HG03342 (cell line): ENCODE data around the gene ANG.
A peak's percentile ranks its signal among the peaks of the same experiment; 100 is the strongest.
"Not testable (repeated sequence)": the region's sequence is repeated elsewhere in the genome, so short reads cannot be mapped to it uniquely, and the experiment has no call there.

Source experiments
- ATAC-seq: cut with Tn5 transposase; IDR thresholded peaks from one replicate; pipeline ENCODE4 v1.9.1; 2021; ENCODE audit warnings: mild to moderate bottlenecking, moderate library complexity; ENCODE audit not compliant: unreplicated experiment

The ANG gene

DNA sequence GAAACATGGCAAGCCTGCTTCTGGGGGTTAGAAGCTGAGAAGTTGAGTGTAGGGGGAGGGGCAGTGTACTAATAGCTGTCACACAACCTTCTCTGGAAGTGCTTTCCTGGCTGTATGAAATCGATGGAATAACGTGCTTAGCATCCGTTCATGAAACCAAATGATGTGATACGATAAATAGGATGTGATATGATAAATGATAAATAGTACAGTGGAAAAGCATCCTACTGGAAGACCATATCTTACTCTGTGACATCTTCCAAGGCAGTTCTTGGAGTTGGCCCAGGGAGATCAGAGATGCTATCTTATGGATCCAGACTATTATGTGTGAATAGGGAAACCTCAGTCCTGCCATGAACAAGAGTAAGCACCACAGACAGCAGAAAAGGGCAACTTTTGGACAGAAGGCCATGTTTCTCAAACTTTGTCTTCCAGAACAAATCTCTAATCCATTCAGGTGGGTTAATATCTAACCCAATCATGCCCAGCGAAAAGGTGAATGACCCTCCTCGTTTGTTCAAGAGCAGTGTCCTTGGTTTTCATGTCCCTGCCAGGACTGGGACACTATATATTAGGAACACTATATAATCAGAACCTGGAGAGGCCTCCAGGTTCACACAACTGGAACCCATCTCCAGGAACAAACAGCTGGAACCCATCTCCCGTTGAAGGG is at the start of gene ANG:
ANG (plus strand) TSS at position 598 of the 673 bp plus-strand sequence. CDS start 4,801 bp downstream, outside the sequence.
- no peak for ATAC-seq

DNA sequence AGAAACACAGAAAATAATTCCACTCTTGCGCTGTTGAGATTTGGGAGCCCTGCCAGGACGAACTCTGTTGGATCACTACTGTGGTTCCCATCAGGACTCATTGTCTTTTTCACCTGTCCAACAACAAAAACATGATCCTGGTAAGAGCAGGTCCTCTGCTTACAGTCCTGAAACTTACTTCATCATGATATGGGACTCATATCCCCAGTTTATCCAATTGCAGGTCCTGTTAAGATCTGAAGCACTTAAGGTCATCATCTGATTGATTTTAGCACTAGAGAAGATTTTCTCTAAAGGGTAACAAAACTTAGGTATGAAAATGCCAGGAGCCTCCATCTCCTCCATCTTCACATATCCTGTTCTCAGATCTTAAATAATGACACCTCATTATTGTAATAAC is 47.0 kb upstream of the ANG start, which contains the start of gene OR6S1:
OR6S1 (minus strand) TSS at position 101 of the 400 bp plus-strand sequence; CDS start at position 101, 0 bp downstream.
- no peak for ATAC-seq

DNA sequence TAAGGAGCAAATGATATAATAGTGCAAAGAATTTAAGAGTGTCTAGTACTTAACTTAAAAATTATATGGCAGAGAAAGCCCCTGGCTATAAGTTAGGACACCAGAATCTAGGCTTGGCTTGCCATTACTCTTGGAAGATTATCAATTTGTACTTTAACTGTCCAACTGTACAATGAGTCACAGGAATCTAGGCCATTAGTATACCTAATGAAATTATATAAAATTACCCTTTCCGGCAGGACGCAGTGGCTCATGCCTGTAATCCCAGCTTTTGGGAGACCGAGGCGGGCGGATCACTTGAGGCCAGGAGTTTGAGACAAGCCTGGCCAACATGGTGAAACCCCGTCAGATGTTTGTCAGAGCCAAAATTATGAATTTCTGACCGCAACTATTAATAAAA is 46.4 kb upstream of the ANG start:
- no peak for ATAC-seq

DNA sequence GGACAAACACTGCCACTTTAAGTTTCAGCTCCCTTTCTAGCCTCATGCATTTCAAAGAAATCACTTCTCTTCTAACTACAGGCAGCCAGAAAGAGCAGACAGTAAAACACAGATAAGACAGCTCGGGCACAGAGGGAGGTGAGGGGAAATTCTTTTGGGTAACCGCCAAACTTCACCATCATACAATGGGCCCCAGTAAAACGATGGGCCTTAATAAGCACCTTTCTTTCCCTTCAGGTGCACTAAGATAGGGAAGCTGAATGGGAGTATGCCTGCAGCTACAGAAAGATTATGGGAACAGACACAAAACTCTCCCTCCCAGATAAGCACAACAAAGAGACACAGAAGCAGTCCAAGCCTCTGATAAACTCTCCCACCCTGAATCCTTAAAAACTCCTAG is 45.8 kb upstream of the ANG start:
- not testable (repeated sequence) for ATAC-seq

DNA sequence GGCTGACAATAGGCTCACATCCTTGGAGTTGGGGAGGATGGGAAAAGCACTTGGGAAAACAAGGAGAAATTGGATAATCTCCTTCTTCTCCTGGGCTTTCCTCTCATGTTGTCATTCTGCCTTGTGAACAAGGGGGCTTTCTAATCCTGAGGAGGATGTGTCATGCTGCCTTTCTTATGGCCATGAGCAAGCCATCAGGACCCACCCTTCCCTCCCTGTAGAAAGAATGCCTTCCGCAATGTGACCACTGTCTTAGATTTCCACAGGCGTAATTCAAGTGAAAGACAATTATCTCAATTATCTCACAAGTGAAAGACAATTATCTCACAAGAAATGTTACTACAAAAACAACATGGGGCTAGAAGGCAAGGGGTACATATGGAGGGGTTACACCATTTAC is 44.0 kb upstream of the ANG start:
- no peak for ATAC-seq

DNA sequence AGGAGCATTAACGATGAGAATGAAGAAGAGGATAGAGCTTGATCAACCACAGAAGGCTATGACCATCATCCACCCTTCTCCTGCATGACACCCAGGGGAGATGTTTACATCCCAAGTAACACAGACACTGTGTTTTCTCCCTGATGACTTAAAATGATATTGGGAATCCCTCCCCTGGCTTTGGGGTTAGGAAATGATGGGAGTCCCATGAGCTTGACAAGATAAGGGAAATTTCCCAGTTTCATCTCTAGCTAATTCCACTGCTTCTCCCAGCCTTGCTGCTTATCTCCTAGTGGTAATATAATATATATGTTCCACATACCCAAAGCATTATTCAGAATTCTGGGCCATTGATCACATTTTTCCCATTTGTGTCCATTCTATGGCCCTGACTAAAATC is 43.1 kb upstream of the ANG start:
- ATAC-seq: no peak

DNA sequence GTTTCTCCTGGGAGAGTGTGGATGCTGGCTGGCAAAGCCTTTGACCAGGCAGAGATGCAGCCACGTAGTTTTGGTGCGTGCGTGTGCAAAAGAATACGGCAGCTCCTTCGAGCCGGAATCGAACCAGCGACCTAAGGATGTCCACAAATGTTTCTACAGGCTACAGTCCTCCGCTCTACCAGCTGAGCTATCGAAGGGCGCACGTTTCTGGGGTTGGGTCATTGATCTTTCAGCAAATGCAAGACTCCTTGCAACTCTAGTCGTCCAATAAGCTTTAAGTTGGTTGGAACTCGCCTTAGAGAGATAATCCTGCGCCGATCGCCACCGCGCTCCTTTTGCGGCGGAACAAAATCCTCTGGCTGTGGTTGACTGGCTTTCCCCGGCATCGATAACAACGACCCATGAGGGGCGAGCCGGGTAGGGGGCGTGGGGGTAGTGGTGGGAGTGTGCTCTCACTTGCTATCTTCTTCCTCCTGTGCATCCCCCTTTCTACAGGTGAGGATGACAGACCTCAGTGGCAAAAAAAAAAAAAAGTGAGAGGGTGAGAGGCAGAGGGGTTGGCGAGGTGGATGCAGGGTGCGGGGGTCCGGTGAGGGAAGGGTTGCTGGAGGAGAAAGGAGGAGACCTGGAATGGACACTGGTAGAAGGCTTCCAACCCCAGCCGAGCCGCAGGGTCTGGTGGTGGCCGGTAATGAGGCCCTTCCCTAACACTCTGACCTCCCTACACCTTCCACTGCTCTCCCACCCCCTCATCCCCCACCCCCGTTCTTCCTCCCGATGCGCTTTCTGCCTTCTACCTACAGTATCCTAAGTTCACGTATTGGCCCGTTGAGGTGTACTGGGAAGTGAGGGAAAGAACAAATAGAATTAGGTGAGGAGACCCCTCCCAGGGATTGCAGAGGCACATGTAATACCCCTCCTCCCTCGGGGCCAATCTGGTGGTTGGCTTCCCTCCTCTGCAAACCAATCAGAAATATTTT is 35.3 kb upstream of the ANG start:
- no peak for ATAC-seq

DNA sequence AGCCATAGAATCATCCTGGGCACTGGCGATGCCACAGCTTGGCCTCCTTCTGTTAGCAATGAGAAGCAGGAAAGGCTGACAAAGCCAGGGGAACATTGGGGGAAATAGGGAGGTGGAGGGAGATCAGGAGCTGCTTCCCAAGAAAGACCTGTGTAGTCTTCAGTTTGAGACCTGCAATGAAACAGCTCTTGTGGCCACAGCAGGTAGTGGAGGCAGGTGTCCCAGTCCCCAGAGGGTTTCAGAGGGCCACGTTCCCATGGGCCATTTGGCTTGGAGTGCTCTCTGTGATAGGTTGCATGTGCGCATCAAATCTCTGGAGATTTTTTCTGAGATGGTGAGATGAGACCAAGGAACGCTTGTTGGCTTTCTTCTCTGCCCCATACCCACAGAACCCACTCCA is 32.7 kb upstream of the ANG start:
- ATAC-seq: no peak

DNA sequence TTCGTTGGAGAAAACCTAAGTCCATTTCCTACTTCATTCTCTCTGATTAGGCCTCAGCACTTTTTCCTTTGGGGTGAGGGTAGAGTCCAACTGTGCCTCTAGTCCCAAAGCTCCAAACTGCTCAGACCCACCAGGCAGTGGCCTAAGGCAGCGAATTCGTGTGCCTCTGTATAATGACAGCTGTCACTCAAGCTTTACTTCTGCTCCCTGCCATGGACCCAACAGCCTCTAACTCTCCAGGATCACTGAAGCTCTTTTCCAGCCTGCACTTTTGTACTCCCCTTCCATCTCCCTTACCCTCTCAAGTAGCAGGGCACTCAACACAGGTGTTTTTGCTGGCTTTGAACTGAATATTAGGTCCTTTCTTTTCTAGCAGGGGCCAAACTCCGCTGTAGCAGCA is 32.3 kb upstream of the ANG start:
- no peak for ATAC-seq

DNA sequence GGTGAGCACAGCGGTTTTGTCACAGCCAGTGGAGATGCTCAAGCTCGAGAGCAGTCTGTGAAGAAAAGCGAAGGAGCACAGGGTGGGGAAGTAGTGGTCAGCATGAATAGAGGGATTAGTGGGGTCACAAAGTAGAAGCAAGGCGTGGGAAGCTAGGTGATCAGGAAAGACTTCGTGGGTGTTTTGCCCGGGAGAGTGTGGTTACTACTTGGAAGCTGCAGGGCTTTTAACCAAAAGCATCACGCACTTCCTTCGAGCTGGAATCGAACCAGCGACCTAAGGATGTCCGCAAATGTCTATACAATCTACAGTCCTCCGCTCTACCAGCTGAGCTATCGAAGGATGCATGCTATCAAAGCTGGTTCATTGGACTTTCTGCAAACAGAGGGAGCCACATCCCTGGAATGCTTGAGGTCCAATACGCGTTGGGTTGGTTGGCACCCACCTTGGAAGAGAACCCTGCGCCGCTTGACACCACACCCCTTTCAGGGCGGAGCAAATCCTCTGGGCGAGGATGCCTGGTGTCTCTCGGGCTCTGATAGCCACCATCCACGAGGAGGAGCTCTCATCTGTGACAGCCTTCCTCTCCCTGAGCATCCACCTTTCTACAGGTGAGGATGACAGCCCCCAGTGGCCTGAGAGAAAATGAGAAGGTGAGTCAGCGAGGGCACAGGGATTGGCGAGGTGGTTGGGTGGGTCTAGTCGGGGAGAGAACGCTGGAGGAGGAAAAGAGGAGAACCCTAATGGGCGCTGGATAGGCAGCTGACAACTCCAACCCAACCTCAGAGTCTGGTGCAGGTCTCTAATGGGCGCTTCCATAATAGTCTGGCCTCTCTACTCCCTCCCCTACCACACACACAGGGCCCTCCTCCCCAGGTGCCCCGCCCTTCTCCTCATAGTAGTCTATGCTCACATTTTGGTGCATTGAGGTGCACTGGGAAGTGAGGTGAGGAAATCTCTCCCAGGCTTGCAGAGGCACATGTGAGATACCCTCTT is 31.1 kb upstream of the ANG start:
- no peak for ATAC-seq

DNA sequence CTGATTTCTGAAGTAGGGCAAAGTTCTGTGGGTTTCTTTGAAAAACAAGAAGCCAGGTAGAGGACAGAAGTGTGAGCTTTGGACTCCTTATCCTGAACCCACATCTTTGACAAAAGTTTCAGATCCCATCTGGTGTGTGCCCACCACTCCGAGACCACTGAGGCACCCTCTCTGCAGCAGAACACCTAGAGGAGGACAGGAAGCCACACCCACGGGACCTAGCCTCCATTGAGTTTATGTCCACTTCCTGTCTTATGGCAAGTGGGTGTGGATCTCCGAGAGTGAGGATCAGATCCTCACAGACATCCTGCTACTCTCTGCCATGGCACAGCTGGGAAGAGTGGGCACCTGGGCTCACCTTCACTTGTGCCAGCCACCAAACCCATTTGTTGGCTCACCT is 30.3 kb upstream of the ANG start:
- no peak for ATAC-seq

DNA sequence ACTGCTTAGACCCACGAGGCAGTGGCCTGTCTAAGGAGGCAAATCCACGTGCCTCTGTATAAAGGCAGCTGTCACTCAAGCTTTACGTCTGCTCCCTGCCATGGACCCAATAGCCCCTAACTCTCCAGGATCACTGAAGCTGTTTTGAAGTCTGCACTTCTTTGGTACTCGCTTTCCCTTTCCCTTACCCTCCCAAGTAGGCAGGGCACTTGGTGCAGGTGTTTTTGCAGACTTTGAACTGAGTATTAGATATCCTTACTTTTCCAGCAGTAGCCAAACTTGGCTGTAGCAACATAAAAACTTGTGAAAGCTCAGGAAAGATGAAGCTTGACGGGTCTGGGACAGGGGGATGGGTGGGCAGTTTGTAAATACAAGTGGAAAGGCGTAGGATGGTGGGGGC is 29.2 kb upstream of the ANG start:
- no peak for ATAC-seq

DNA sequence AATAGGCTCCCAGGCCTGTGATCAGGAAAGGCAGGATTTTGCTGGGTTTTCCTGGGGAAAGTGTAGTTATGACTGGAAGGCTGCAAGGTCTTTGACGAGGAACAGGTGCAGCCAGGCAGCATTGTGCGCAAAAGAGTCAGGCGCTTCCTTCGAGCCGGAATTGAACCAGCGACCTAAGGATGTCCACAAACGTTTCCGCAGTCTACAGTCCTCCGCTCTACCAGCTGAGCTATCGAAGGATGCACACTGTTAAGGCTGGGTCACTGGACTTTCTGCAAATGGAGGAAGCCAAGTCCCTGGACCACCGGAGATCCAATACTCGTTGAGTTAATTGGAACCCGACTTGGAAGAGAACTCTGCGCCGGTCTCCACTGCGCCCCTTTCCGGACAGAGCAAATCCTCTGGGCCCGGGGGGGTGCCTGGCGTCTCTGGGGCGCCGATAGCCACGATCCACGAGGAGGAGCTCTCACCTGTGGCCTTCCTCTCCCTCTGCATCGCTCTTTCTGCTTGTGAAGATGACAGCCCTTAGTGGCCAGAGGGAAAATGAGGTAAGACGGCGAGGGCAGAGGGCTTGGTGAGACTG is 28.7 kb upstream of the ANG start:
- ATAC-seq: no peak

DNA sequence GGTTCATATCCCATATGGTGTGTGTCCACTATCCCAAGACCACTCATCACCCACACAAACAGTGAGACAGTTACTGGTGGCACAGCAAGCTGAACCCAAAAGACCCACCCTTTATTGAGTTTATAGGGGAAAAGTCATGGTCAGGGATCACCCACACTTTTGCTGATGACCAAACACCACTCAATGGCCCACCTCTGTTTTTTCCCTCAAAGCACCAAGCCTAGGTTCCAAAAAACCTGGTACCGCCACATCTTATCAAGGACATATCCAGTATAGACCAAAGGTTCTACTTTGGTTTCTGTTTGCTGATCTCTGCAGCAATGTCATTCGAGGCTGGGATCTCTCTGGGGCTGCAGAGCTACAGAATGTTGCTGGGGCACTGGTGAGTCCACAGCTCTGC is 27.4 kb upstream of the ANG start:
- ATAC-seq: no peak

DNA sequence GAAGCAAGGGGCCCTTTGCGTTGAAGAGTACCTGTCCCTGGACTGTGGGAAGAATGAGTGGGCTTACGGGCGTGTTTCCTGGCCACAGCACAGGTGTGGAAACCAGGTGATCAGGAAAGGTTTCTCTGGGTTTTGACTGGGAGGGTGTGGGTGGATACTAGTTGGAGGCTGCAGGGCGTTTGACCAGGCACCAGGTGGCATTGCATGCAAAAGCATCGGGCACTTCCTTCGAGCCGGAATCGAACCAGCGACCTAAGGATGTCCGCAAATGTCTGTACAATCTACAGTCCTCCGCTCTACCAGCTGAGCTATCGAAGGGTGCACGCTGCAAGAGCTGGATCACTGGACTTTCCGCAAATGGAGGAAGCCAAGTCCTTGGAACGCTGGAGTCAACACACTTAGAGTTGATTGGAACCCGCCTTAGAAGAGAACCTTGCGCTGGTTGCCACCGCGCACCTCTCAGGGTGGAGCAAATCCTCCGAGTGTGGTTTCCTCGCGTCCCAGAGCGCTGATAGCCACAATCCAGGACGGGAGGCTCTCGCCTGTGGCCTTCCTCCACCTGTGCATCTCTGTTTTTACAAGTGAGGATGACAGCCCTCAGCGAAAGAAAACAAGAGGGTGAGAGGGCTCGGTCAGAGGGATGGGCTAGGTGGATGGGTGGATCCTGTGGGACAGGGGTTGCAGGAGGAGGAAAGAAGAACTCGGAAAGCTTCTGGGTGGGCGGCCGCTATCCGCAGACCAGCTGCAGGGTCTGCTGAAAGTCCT is 25.4 kb upstream of the ANG start:
- peak; percentile 52 for ATAC-seq

DNA sequence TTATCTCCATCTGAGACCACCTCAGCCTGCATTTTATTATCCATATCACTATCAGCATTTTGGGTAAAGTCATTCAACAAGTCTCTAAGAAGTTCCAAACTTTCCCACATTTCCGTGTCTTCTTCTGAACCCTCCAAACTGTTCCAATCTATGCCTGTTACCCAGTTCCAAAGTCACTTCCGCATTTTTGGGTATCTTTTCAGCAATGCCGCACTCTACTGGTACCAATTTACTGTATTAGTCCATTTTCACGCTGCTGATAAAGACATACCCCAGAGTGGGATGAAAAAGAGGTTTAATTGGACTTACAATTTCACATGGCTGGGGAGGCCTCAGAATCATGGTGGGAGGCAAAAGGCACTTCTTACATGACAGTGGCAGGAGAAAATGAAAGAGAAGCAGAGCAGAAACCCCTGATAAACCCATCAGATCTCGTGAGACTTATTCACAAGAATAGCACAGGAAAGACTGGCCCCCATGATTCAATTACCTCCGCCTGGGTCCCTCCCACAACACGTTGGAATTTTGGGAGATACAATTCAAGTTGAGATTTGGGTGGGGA is 22.1 kb upstream of the ANG start:
- not testable (repeated sequence) for ATAC-seq

DNA sequence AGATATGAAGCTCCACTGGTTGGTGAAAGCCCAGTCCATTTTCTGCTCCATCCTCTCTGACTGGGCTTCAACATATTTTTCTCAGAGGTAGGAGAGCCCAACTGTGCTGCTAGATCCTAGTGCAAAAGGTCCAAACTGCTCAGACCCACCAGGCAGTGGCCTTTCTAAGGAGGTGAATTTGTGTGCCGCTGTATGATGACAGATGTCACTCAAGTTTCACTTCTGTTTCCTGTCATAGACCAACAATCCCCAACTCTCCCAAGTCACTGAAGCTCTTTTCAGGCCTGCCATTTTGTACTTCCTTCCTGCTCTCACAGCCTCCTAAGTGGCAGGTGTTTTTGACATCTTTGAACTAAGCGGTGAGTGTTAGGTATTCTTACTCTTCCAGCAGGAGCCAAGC is 20.6 kb upstream of the ANG start:
- peak; percentile 75 for ATAC-seq

DNA sequence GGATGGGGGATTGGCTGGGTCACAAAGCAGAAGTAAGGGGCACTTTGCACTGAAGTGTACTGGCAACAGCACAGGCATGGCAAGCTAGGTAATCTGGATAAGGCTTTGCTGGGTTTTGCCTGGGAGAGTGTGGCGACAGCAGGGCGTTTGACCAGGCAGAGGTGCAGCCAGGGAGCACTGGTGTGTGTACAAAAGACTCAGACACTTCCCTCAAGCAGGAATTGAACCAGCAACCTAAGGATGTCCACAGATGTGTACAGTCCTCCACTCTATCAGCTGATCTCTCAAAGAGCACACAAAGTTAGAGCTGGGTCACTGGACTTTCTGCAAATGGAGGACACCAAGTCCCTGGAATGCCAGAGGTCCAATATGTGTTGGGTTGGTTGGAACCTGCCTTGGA is 19.6 kb upstream of the ANG start:
- no peak for ATAC-seq

DNA sequence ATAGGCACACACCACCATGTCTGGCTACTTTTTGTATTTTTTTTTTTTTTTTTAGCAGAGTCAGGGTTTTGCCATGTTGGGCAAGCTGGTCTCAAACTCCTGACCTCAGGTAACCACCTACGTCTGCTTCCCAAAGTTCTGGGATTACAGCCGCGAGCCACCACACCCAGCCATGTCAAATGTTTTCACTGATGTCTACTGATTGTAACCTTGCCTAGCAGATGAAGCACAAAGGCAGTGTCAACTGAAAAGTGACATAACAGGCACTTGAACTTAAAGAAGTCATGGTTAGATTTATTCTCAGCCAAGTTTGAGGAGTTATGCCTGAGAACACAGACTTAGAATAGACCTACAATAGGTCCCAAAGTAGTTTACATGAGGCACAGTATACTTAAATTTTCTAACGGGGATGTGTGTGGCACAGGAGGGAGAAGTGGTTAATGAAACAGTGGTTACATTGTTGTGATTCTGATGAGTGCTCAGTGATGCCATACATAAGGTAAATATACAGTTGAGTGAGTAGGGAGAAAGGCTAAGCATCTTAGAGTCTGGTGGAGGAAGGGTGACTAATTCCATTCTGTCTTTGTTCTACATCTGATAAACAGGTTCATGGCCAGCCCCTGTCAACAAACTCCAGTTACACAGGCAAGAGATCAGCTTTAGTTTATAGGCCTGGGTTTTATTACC is 16.8 kb upstream of the ANG start:
- no peak for ATAC-seq
